Subcutaneous adipose tissue (tissue), 4 donors: Measurements from ENCODE around the gene TULP4. TPM values are rescaled to one million over a fixed set of nuclear protein-coding genes. Genes with fewer than 3 reads are reported as not detected.

Experiments used
- total RNA-seq, 4 donors: library from RNA; depleted of rRNA; stranded (reverse); fragments of >200 nt; gene quantifications; one replicate each; pipeline ENCODE4 v1.1.0, GENCODE V29; 2016
- TF ChIP-seq, protein P1 (sequence below): fragments of 450-650 bp; IDR thresholded peaks from one replicate; pipeline ENCODE4 v1.5.1; 2016; ENCODE audit warnings: low read depth, mild to moderate bottlenecking, control low read depth, antibody characterized with exemption, moderate library complexity

The TULP4 gene
- total RNA-seq, 4 donors from 2014 or later, result 83.6 to 170 (median 123) TPM

DNA sequence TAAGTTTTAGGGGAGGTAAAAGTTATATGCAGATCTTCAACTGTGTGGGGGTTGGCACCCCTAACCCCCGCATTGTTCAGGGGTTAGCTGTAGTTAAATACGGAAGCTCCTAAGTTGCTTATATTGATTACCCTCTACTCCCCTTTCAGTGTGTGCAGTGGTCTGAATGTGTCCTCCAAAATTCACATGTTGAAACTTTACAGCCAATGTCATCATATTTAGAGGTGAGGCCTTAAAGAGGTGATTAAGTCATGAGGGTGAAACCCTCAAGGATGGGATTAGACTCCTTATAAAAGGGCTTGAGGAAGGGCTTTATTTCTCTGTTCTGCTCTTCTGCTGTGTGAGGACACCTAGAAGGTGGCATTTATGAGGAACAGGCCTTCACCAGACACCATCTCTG is 22.3 kb downstream of the TULP4 start:
- TF ChIP-seq, protein P1, sequence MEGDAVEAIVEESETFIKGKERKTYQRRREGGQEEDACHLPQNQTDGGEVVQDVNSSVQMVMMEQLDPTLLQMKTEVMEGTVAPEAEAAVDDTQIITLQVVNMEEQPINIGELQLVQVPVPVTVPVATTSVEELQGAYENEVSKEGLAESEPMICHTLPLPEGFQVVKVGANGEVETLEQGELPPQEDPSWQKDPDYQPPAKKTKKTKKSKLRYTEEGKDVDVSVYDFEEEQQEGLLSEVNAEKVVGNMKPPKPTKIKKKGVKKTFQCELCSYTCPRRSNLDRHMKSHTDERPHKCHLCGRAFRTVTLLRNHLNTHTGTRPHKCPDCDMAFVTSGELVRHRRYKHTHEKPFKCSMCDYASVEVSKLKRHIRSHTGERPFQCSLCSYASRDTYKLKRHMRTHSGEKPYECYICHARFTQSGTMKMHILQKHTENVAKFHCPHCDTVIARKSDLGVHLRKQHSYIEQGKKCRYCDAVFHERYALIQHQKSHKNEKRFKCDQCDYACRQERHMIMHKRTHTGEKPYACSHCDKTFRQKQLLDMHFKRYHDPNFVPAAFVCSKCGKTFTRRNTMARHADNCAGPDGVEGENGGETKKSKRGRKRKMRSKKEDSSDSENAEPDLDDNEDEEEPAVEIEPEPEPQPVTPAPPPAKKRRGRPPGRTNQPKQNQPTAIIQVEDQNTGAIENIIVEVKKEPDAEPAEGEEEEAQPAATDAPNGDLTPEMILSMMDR, result no peak

DNA sequence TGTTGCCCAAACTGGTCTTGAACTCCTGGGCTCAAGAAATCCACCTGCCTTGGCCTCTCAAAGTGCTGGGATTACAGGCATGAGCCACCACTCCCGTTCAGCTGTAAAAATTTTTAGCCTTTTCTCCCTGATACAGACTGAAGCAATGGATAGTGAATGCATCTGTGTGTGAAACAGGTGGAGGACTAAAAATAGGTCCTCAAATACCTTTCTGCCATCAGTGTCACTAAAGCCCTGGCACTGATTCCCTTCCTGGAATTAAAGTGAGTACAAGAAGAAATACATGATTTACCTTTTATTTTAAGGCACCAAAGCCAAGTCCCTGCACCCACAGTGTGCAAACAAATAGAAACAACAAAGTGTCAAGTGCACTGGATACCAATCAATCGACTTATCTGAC is 25.1 kb downstream of the TULP4 start:
- TF ChIP-seq, protein P1, result no peak

- TF ChIP-seq, protein P1, result no peak
Measured at GRCh38 chr6:158338311-158339112, 26.2 kb downstream of the TULP4 start.

GRCh38 chr6:158340252-158340651 is 28.0 kb downstream of the TULP4 start:
- TF ChIP-seq, protein P1, result no peak

DNA sequence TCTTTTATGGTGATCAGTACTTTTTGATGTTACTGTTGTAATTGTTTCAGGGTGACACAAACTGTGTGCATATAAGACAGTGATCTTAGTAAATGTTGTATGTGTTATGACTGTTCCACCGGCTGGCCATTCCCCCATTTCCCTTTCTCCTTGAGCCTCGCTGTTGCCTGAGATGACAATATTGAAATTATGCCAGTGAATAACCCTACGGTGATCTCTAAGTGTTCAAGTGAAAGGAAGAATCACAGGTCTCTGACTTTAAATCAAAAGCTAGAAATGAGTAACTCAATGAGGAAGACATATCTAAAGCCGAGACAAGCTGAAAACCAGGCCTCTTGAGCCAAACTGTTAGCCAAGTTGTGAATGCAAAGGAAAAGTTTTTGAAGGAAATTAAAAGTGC is 32.3 kb downstream of the TULP4 start:
- TF ChIP-seq, protein P1, result no peak

- TF ChIP-seq, protein P1, result no peak
Measured at GRCh38 chr6:158347335-158347734, 35.1 kb downstream of the TULP4 start.

GRCh38 chr6:158353883-158354877 is 41.9 kb downstream of the TULP4 start:
- TF ChIP-seq, protein P1, result no peak
